CD4-positive, alpha-beta T cell treated with Interferon alpha-2 for 1 hour (primary cell): ENCODE results near the gene EPB41L2.
"Not testable (repeated sequence)": the region's sequence is repeated elsewhere in the genome, so short reads cannot be mapped to it uniquely, and the experiment has no call there.

Experiments used
- DNase-seq, 2 donors: peaks; one replicate each; pipeline ENCODE4 v3.0.0-alpha.2; 2020 to 2022

Gene EPB41L2

GRCh38 chr6:130971504-130971903, 91.5 kb downstream of the EPB41L2 start:
- no peak for DNase-seq

DNA sequence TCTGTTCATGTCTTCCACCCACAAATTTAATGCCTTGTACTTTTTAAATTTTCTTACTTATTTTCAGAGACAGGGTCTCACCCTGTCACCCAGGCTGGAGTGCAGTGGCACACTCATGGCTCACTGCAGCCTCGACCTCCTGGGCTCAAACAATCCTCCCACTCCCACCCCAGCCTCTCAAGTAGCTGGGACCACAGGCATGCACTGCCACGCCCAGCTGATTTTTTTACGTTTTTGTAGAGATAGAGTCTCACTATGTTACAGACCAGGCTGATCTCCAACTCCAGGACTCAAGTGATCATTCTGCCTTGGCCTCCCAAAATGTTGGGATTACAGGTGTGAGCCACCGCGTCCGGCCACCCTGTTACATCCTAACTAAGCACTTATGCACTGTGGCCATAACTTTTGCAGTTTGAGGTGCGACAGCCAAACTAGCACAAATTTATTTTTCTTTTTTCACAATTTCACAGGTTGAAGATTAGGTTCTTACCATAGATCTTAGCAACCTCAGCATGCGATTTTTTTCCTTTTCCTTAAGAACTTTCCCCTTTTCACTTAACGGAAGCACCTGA, 92.1 kb downstream of the EPB41L2 start:
- DNase-seq, result no peak

DNA sequence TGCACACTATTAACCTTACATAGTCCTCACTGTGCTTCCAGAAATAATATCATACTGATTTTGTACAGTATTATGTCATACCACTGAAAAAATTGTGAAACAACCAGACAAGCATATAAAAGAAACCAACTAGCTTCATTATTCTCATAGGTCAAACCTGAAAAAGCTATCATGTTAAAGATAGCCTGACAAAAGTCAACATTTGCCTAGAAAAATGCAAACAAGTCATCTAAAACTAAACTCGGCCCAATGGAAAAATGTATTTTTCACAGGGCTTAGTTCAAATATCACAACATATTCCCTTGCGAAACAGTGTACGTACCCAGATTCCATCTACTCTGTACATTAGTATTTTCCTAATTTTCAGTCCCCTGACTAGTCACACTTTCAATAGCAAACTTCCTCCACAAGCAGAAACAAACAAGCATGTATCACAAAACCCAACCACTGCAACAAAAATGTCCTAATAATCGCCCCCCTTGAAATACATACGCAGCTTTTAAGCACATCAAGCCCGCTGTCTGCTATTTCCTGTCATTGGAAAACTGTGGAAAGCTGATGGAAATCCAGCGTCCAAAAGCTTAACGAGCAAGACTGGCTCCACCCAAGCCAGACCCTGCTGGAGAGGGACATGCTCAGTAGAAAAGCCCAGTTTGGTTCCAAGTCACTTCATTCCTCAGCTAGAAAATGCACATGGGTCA, 93.1 kb downstream of the EPB41L2 start:
- no peak for DNase-seq

- no peak for DNase-seq
Measured at GRCh38 chr6:130969166-130969565, 93.9 kb downstream of the EPB41L2 start.

DNA sequence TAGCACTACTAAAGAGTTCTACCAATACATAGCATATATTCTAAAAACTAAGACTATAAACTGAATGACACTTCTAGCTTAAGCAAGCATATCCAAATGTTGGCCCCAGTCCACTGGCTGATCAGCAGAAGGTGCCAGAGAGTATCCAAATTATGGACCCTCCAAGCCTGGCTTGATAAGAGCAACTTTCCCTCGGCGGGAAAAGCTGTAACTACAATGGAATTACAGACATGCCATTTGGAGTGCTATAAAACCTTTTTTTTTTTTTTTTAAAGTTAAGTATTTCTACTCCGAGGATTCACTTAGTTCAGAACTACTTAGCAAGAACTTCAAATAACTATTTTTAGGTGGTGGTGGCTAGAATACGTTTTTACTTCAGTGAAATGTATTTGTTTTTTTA, 94.6 kb downstream of the EPB41L2 start:
- DNase-seq, result no peak

- DNase-seq, result no peak
Measured at GRCh38 chr6:130967502-130968445, 95.3 kb downstream of the EPB41L2 start.

DNA sequence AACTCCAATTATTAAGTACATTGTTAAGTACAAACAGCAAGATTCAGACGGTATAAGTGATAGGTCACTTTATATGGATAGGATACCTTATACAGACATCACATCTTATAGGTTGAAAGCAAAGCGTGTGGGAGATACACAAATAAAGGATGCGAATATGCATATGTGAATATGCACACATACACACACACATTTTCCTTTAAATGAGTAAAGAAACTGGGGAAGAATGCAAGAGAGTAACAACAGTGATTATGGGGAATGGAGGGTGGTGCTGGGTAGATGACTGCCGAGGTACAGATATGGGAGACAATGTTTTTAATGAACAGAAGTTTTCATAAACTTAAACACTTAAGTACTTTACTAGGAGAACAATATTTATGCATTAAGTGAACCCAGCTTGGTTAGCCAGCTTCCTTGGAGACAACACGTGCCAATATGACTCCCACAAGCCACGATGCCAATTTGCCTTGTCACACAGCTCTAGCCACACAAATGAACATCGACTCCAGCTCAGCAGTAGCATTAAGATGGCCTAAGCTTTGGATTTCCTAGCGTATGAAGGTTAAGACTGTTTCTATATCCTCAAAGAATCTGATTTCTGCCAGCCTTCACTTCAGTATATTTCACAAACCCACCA, 96.6 kb downstream of the EPB41L2 start:
- no peak for DNase-seq

DNA sequence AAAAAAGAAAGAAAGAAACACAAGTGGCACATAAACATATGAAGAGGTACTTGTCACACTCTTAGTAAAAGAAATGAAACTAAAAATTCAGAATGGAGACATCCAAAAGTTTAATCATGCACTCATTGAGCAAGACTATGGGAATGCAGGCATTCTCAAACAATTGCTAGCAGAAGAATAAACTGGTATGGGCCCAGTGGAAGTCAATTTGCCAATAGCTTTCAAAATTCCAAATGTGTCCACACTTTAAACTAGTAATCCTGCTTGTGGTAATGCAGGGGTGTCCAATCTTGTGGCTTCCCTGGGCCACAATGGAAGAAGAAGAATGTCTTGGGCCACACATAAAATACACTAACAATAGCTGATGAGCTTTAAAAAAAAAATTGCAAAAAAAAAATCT, 97.4 kb downstream of the EPB41L2 start:
- no peak for DNase-seq

DNA sequence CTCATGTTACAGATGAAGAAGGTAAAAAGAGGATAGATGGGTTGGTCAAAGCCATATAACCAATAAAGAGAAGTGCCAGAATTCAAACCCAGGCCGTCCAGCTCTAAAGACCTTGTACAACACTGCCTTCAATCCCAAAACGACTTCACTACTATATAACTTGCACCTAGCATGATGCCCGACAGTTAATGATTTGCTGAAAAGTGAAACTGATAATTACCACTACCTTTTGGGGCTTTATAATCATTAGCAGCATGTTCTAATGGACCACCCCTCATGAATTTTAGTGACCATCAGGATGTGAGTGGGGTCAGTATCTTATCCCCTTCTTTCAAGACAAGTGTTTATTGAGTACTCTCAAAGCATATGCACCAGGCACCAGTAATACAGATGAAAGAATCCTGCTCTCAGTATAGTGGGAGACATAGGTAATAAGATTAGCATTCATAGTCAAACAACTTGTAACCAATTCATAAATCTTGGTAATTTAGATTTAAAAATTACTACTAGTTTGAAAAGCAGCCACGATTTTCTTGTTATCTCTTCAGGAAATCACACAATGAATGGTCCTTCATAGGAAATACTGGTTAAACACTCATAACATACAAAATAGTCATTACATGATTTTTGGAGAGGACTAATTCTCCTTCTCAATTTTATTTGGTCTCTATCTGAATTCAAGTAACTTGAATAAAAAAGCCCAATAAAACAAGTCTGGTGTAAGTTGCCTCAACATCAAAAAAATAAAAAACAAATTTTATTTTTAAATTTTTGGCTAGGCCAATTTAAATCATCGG, 98.0 kb downstream of the EPB41L2 start:
- no peak for DNase-seq

- DNase-seq, result no peak
Measured at GRCh38 chr6:130964289-130964688, 98.8 kb downstream of the EPB41L2 start.

GRCh38 chr6:130962966-130963365, 100.1 kb downstream of the EPB41L2 start:
- DNase-seq, result no peak

DNA sequence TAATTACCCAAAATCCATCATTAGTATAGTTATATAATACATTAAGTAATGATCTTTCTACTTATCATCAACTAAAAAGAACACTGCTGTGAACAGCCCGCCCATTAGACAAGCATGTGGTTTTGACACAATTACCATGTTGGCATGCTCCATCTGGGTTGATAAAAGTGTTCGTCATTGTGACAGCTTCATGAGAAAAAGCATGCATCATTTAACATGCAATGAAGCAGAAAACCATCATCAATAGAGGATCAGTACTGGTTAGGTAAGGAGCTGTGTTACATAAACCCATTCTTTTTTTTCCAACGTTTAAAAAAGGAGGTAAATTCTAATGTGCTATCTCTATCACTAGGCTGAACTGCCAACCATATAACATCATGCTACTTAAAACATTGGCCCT, 101.9 kb downstream of the EPB41L2 start:
- DNase-seq, result no peak

DNA sequence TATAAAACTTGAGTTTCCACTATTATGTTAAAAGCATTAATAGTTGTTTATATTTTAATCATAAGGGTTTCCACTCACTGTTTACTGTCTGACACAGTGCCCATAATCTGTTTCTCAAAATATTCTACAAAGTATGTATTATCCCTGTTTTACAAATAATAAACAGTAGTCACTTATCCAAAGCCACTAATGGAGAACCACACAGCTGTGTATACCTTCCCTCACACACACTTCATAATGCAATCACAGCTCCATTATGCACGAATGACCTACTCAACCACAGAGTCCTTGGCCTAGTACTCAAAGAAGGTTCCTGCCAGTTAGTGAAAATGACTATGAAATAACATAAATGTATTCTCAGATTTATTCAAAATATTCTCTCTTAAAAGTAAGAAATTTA, 103.1 kb downstream of the EPB41L2 start:
- DNase-seq, result no peak

GRCh38 chr6:130958468-130958867, 104.6 kb downstream of the EPB41L2 start:
- DNase-seq, result no peak

- no peak for DNase-seq
Measured at GRCh38 chr6:130955755-130956154, 107.3 kb downstream of the EPB41L2 start.

DNA sequence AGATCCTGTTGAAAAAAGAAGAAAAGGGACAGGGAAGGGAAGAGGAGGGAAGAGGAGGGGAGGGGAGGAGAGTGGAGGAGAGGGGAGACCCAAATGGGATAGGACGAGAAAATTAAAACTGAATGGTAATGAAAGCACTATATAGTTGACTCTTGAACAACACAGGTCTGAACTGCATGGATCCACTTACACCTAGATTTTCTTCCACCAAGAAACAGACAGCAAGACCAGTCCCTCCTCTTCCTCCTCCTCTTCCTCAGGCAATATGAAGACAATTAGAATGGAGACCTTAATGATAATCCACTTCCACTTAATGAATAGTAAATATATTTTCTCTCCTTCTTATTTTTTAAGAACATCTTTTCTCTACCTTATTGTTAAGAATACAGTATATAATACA, 113.5 kb downstream of the EPB41L2 start:
- no peak for DNase-seq

DNA sequence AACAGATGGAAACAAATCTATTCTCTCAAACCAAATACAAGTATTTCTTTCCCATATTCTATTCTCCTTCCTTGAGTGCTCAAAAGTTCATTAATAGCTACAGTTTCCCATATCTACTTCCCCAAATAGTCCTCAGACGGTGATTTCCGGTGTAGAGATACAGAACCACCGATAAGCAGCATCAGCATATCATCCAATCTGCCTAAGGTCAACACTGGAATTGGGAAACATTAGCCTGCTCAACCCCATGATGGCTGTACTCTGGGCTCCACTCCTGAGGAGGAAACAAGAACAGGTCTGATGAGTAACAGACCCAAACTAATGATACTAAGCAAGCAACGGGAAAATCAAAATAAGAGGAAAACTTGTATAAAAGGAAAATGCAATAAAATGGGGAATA, 115.6 kb downstream of the EPB41L2 start:
- no peak for DNase-seq

GRCh38 chr6:130946076-130946475, 117.0 kb downstream of the EPB41L2 start:
- DNase-seq, result no peak

DNA sequence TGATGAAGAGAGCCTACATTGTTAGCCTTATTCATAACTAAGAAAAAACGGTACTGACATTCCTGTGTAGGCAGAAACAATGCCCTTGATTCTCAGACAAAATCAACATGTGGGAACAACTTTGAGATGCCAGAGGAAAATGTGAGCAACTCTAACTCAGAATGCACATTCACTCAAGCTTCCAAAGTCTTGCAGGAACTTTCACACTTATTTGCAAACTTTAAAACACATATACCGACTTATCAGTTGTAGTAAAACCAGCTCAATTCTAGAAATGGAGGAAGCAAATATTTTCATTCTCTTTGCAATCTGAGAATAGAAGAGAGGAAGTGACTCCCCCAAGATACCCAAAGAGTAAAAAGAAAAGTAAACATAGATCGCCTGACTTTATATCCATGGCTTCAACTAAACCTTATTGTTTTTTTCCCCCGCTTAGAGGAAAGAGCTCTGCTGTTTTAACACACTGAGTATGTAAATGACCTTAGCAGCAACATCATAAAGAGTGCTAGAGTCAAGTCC, 117.6 kb downstream of the EPB41L2 start:
- no peak for DNase-seq

- DNase-seq, result no peak
Measured at GRCh38 chr6:130944486-130944885, 118.6 kb downstream of the EPB41L2 start.

- DNase-seq, result no peak
Measured at GRCh38 chr6:130943738-130944137, 119.3 kb downstream of the EPB41L2 start.

DNA sequence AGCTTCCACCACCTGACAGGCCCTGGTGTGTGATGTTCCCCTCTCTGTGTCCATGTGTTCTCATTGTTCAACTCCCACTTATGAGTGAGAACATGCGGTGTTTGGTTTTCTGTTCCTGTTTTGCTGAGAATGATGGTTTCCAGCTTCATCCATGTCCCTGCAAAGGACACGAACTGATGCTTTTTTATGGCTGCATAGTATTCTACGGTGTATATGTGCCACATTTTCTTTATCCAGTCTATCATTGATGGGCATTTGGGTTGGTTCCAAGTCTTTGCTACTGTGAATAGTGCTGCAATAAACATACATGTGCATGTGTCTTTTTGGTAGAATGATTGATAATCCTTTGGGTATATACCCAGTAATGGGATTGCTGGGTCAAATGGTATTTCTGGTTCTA, 120.3 kb downstream of the EPB41L2 start:
- DNase-seq, result not testable (repeated sequence)
